HepG2 (cell line): Measurements from ENCODE around the gene ATG2B. TPM values are rescaled to one million over a fixed set of nuclear protein-coding genes. Genes with fewer than 3 reads are reported as not detected.
A peak's percentile ranks its signal among the peaks of the same experiment; 100 is the strongest.

ENCODE experiments used
- HMGXB4 ChIP-seq, 2 experiments: sonication (generic) in 1 of 2; formaldehyde crosslinking in 1 of 2; IDR thresholded peaks; 2 replicates each; pipeline versions ENCODE4 v1.4.0 to v1.6.1; 2018 to 2020; ENCODE audit warnings: missing genetic modification reagents in 2 of 2, borderline replicate concordance in 1 of 2, low read depth in 1 of 2, mild to moderate bottlenecking in 1 of 2, missing biosample characterization in 1 of 2
- HNRNPUL1 ChIP-seq: fragments of 200-400 bp; formaldehyde crosslinking; IDR thresholded peaks from 2 replicates; pipeline ENCODE4 v1.6.1; 2017; ENCODE audit warnings: low read depth, mild to moderate bottlenecking, low read length, moderate library complexity
- SNAPC4 ChIP-seq: sonication (generic); formaldehyde crosslinking; IDR thresholded peaks from 2 replicates; pipeline ENCODE4 v1.4.0; 2020; ENCODE audit warnings: mild to moderate bottlenecking, missing genetic modification reagents
- ZBTB20 ChIP-seq: sonication (generic); formaldehyde crosslinking; IDR thresholded peaks from 2 replicates; pipeline ENCODE4 v1.8.1; 2023; ENCODE audit warnings: missing genetic modification reagents, low read depth, mild to moderate bottlenecking, borderline replicate concordance
- ZNF317 ChIP-seq: sonication (generic); formaldehyde crosslinking; IDR thresholded peaks from 2 replicates; pipeline ENCODE4 v1.5.0; 2020; ENCODE audit warnings: mild to moderate bottlenecking, missing genetic modification reagents
- ZNF407 ChIP-seq: sonication (generic); formaldehyde crosslinking; IDR thresholded peaks from one replicate; pipeline ENCODE4 v1.5.1; 2020; ENCODE audit warnings: mild to moderate bottlenecking, missing genetic modification reagents; ENCODE audit errors: not compliant biosample characterization
- ZNF614 ChIP-seq: IDR thresholded peaks from 2 replicates; pipeline ENCODE4 v1.6.1; 2018; ENCODE audit warnings: missing biosample characterization, missing genetic modification reagents, inconsistent platforms, borderline replicate concordance
- ZNF75D ChIP-seq: sonication (generic); formaldehyde crosslinking; IDR thresholded peaks from 2 replicates; pipeline ENCODE4 v1.8.1; 2023; ENCODE audit warnings: missing genetic modification reagents, mild to moderate bottlenecking, borderline replicate concordance
- ZSCAN25 ChIP-seq: sonication (generic); formaldehyde crosslinking; IDR thresholded peaks from 2 replicates; pipeline ENCODE4 v1.8.0; 2022; ENCODE audit warnings: mild to moderate bottlenecking, missing genetic modification reagents
- polyA plus RNA-seq, 8 experiments: library from polyadenylated mRNA; depleted of rRNA in 3 of 8; stranded (reverse) in 7 of 8; unstranded in 1 of 8; fragments of >200 nt; fragmentation: Illumina TruSeq in 4 of 8; extraction: Trizol in 4 of 8; gene quantifications; 2 replicates each; pipeline versions ENCODE4 v1.2.1 to v1.2.3, GENCODE V29; 2011 to 2016; ENCODE audit warnings: low read depth in 4 of 8, missing spikeins in 1 of 8, mixed read lengths in 1 of 8; ENCODE audit not compliant: insufficient read depth in 1 of 8
- total RNA-seq, 5 experiments: library from RNA; depleted of rRNA; stranded (reverse); fragments of >200 nt; fragmentation: Illumina TruSeq; extraction: Trizol; gene quantifications; 2 replicates each; pipeline ENCODE4 v1.2.3, GENCODE V29; 2016; ENCODE audit warnings: low read depth in 1 of 5

The ATG2B gene
- total and polyA plus RNA-seq, 2 of the 13 experiments (the other 11 are each of a cell fraction or from before 2014, with no cell fraction given) = 7.4 to 7.5 TPM

GRCh38 chr14:96362965-96363750 is at the start of gene ATG2B, which contains the start of gene GSKIP (continued):
- TF ChIP-seq ZNF407 (CRISPR knock-in tag) (no peak), ZNF614 (CRISPR knock-in tag) (no peak), ZNF75D (CRISPR knock-in tag) (no peak), HMGXB4 (CRISPR knock-in tag; IDR thresholded peaks at IDR 0.05; ENCODE audit: borderline replicate concordance in 1 of 2, low read depth in 1 of 2) (peak in 1 of 2 experiments; percentile 49; a peak in 2 of 4 replicates), ZNF317 (CRISPR knock-in tag) (peak; percentile 63; the same call in 1 of the 2 replicates), SNAPC4 (CRISPR knock-in tag) (0 out of 2 replicates have a peak, but pooled peaks have one; percentile 27), ZSCAN25 (CRISPR knock-in tag) (no peak), HNRNPUL1 (no peak), ZBTB20 (CRISPR knock-in tag) (peak; percentile 71; the same call in 1 of the 2 replicates)
